ENCODE data around the gene ZKSCAN5. TPM values are rescaled to one million over a fixed set of nuclear protein-coding genes. Genes with fewer than 3 reads are reported as not detected.

ZKSCAN5 gene
- total RNA-seq, 1 experiment from 2014 or later: 15.5 TPM

- ChIA-PET POLR2A (no interaction called here), CTCF (interaction anchor here (0.7 to 1.0 kb wide), 3 partner anchors 10 to 112 kb away, joined by 3 read pairs; partner anchors contain the start of gene ZNF394)
- Mint-ChIP-seq H3K9me3 (peaks cover 20% of the 10 kb centered on the region), H3K27ac (0 out of 2 replicates have a peak overlapping the region, but pooled peaks have one; percentile 68), H3K27me3 (ENCODE audit: low read depth) (no peaks in the 10 kb centered on the region), H3K4me1 (peaks cover 7% of the 10 kb centered on the region), H3K36me3 (peaks cover 66% of the 10 kb centered on the region), H3K4me3 (no peak overlapping the region)
- ATAC-seq (peak; percentile 77), DNase-seq (ENCODE audit: low spot score) (peak; percentile 45)
- TF ChIP-seq SP1 (CRISPR knock-in tag; conservative IDR thresholded peaks at IDR 0.05): no peak
- TF ChIP-seq NR3C1 (CRISPR knock-in tag; conservative IDR thresholded peaks at IDR 0.05; ENCODE audit: low read depth): no peak
- TF ChIP-seq PRRX2 (CRISPR knock-in tag; IDR thresholded peaks at IDR 0.05): peak; percentile 53; the same call in 1 of the 2 replicates
- no peak; the same call in 1 of the 2 replicates for TF ChIP-seq KAT7 (CRISPR knock-in tag; IDR thresholded peaks at IDR 0.05; ENCODE audit: borderline replicate concordance)
- TF ChIP-seq FOXK1 (CRISPR knock-in tag; IDR thresholded peaks at IDR 0.05): 0 out of 2 replicates have a peak, but pooled peaks have one; percentile 16
- TF ChIP-seq, protein P1, sequence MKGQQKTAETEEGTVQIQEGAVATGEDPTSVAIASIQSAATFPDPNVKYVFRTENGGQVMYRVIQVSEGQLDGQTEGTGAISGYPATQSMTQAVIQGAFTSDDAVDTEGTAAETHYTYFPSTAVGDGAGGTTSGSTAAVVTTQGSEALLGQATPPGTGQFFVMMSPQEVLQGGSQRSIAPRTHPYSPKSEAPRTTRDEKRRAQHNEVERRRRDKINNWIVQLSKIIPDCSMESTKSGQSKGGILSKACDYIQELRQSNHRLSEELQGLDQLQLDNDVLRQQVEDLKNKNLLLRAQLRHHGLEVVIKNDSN (CRISPR knock-in tag; IDR thresholded peaks at IDR 0.05): no peak
Measured at GRCh38 chr7:99459087-99459486, 45.4 kb upstream of the ZKSCAN5 start.

DNA sequence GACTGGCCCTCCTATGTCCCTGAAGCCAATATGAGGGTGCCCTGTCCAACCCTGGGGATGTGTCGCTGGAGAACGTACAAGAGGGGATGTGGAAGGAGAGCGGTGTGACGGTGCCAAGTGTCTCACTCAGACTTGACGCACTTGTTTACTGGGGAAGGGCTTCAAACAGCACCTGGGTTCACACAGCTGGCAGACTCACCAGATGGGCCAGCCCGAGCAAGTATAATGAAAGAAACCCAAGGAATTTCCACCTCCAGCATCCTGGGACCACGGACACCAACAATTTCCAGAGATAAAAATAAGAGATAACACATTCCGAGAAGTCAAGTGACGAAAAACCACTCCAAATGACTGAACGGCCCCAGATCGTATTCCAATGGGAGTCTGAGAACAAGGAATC is 43.8 kb upstream of the ZKSCAN5 start:
- Mint-ChIP-seq H3K27ac (peak overlapping the region; percentile 80), H3K4me1 (peaks cover 13% of the 10 kb centered on the region), H3K27me3 (ENCODE audit: low read depth) (no peaks in the 10 kb centered on the region), H3K36me3 (peaks cover 62% of the 10 kb centered on the region), H3K9me3 (peaks cover 20% of the 10 kb centered on the region), H3K4me3 (no peak overlapping the region)
- CTCF ChIA-PET: no interaction called here
- ATAC-seq (no peak), DNase-seq (ENCODE audit: low spot score) (no peak)
- POLR2A ChIA-PET: no interaction called here
- no peak for TF ChIP-seq ATF1 (CRISPR knock-in tag; IDR thresholded peaks at IDR 0.05)
- TF ChIP-seq, protein P1 (CRISPR knock-in tag; IDR thresholded peaks at IDR 0.05): no peak
- TF ChIP-seq ZNF138 (CRISPR knock-in tag; conservative IDR thresholded peaks at IDR 0.05): no peak
- TF ChIP-seq, protein P2, sequence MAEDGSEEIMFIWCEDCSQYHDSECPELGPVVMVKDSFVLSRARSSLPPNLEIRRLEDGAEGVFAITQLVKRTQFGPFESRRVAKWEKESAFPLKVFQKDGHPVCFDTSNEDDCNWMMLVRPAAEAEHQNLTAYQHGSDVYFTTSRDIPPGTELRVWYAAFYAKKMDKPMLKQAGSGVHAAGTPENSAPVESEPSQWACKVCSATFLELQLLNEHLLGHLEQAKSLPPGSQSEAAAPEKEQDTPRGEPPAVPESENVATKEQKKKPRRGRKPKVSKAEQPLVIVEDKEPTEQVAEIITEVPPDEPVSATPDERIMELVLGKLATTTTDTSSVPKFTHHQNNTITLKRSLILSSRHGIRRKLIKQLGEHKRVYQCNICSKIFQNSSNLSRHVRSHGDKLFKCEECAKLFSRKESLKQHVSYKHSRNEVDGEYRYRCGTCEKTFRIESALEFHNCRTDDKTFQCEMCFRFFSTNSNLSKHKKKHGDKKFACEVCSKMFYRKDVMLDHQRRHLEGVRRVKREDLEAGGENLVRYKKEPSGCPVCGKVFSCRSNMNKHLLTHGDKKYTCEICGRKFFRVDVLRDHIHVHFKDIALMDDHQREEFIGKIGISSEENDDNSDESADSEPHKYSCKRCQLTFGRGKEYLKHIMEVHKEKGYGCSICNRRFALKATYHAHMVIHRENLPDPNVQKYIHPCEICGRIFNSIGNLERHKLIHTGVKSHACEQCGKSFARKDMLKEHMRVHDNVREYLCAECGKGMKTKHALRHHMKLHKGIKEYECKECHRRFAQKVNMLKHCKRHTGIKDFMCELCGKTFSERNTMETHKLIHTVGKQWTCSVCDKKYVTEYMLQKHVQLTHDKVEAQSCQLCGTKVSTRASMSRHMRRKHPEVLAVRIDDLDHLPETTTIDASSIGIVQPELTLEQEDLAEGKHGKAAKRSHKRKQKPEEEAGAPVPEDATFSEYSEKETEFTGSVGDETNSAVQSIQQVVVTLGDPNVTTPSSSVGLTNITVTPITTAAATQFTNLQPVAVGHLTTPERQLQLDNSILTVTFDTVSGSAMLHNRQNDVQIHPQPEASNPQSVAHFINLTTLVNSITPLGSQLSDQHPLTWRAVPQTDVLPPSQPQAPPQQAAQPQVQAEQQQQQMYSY (CRISPR knock-in tag; IDR thresholded peaks at IDR 0.05): no peak
- no peak for TF ChIP-seq HMGA2 (CRISPR knock-in tag; IDR thresholded peaks at IDR 0.05)
- TF ChIP-seq, protein P3, sequence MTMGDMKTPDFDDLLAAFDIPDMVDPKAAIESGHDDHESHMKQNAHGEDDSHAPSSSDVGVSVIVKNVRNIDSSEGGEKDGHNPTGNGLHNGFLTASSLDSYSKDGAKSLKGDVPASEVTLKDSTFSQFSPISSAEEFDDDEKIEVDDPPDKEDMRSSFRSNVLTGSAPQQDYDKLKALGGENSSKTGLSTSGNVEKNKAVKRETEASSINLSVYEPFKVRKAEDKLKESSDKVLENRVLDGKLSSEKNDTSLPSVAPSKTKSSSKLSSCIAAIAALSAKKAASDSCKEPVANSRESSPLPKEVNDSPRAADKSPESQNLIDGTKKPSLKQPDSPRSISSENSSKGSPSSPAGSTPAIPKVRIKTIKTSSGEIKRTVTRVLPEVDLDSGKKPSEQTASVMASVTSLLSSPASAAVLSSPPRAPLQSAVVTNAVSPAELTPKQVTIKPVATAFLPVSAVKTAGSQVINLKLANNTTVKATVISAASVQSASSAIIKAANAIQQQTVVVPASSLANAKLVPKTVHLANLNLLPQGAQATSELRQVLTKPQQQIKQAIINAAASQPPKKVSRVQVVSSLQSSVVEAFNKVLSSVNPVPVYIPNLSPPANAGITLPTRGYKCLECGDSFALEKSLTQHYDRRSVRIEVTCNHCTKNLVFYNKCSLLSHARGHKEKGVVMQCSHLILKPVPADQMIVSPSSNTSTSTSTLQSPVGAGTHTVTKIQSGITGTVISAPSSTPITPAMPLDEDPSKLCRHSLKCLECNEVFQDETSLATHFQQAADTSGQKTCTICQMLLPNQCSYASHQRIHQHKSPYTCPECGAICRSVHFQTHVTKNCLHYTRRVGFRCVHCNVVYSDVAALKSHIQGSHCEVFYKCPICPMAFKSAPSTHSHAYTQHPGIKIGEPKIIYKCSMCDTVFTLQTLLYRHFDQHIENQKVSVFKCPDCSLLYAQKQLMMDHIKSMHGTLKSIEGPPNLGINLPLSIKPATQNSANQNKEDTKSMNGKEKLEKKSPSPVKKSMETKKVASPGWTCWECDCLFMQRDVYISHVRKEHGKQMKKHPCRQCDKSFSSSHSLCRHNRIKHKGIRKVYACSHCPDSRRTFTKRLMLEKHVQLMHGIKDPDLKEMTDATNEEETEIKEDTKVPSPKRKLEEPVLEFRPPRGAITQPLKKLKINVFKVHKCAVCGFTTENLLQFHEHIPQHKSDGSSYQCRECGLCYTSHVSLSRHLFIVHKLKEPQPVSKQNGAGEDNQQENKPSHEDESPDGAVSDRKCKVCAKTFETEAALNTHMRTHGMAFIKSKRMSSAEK (CRISPR knock-in tag; IDR thresholded peaks at IDR 0.05; ENCODE audit: borderline replicate concordance): no peak
- TF ChIP-seq, protein P4, sequence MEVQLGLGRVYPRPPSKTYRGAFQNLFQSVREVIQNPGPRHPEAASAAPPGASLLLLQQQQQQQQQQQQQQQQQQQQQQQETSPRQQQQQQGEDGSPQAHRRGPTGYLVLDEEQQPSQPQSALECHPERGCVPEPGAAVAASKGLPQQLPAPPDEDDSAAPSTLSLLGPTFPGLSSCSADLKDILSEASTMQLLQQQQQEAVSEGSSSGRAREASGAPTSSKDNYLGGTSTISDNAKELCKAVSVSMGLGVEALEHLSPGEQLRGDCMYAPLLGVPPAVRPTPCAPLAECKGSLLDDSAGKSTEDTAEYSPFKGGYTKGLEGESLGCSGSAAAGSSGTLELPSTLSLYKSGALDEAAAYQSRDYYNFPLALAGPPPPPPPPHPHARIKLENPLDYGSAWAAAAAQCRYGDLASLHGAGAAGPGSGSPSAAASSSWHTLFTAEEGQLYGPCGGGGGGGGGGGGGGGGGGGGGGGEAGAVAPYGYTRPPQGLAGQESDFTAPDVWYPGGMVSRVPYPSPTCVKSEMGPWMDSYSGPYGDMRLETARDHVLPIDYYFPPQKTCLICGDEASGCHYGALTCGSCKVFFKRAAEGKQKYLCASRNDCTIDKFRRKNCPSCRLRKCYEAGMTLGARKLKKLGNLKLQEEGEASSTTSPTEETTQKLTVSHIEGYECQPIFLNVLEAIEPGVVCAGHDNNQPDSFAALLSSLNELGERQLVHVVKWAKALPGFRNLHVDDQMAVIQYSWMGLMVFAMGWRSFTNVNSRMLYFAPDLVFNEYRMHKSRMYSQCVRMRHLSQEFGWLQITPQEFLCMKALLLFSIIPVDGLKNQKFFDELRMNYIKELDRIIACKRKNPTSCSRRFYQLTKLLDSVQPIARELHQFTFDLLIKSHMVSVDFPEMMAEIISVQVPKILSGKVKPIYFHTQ (CRISPR knock-in tag; IDR thresholded peaks at IDR 0.05): no peak
- no peak for TF ChIP-seq ELF4 (CRISPR knock-in tag; IDR thresholded peaks at IDR 0.05; ENCODE audit: low read depth)
- TF ChIP-seq GRHL2 (CRISPR knock-in tag; IDR thresholded peaks at IDR 0.05; ENCODE audit: insufficient replicate concordance, severe bottlenecking): no peak
- TF ChIP-seq, protein P5, sequence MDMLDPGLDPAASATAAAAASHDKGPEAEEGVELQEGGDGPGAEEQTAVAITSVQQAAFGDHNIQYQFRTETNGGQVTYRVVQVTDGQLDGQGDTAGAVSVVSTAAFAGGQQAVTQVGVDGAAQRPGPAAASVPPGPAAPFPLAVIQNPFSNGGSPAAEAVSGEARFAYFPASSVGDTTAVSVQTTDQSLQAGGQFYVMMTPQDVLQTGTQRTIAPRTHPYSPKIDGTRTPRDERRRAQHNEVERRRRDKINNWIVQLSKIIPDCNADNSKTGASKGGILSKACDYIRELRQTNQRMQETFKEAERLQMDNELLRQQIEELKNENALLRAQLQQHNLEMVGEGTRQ (CRISPR knock-in tag; IDR thresholded peaks at IDR 0.05): no peak
- TF ChIP-seq, protein P6, sequence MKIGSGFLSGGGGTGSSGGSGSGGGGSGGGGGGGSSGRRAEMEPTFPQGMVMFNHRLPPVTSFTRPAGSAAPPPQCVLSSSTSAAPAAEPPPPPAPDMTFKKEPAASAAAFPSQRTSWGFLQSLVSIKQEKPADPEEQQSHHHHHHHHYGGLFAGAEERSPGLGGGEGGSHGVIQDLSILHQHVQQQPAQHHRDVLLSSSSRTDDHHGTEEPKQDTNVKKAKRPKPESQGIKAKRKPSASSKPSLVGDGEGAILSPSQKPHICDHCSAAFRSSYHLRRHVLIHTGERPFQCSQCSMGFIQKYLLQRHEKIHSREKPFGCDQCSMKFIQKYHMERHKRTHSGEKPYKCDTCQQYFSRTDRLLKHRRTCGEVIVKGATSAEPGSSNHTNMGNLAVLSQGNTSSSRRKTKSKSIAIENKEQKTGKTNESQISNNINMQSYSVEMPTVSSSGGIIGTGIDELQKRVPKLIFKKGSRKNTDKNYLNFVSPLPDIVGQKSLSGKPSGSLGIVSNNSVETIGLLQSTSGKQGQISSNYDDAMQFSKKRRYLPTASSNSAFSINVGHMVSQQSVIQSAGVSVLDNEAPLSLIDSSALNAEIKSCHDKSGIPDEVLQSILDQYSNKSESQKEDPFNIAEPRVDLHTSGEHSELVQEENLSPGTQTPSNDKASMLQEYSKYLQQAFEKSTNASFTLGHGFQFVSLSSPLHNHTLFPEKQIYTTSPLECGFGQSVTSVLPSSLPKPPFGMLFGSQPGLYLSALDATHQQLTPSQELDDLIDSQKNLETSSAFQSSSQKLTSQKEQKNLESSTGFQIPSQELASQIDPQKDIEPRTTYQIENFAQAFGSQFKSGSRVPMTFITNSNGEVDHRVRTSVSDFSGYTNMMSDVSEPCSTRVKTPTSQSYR (CRISPR knock-in tag; IDR thresholded peaks at IDR 0.05): no peak
